ENCODE data around the gene ANKRD52. TPM values are rescaled to one million over a fixed set of nuclear protein-coding genes. Genes with fewer than 3 reads are reported as not detected.
"Not testable (repeated sequence)": the region's sequence is repeated elsewhere in the genome, so short reads cannot be mapped to it uniquely, and the experiment has no call there.

Gene ANKRD52
- total RNA-seq, 2 experiments from 2014 or later, result 23.9 to 30.8 TPM

- no peak overlapping the region for H3K27ac Mint-ChIP-seq
- ChIA-PET CTCF (no interaction called here), POLR2A (interaction anchor here (1.6 kb wide), 1 partner anchor 23 kb away, joined by 5 read pairs; the partner anchor contains the start of gene RNF41)
- Histone ChIP-seq H3K9me3 (ENCODE audit: control insufficient read depth in 1 of 2, insufficient read depth in 1 of 2, low read length in 2 of 2) (no peaks in the 10 kb centered on the region), H3K27ac (ENCODE audit: low read depth in 1 of 2, low read length in 2 of 2) (no peak overlapping the region), H3K27me3 (ENCODE audit: control insufficient read depth in 1 of 2, insufficient read depth in 2 of 2, low read length in 2 of 2) (no peaks in the 10 kb centered on the region), H3K36me3 (ENCODE audit: insufficient read depth, low read length) (no peaks in the 10 kb centered on the region), H3K4me1 (ENCODE audit: insufficient read depth, low read length) (no peaks in the 10 kb centered on the region), H3K4me3 (ENCODE audit: low read length) (no peak overlapping the region)
- no peak for ATAC-seq (ENCODE audit: poor library complexity)
- intact Hi-C loops (cut with DNase I, micrococcal nuclease), result no loop called here
- H3K4me3 Mint-ChIP-seq, result no peak overlapping the region
- peaks cover 10% of the 10 kb centered on the region for H3K4me1 Mint-ChIP-seq (ENCODE audit: low read depth)
- no peaks in the 10 kb centered on the region for H3K36me3 Mint-ChIP-seq (ENCODE audit: low read depth)
- no peak for TF ChIP-seq CTCF (IDR thresholded peaks at IDR 0.05)
- no peaks in the 10 kb centered on the region for H3K27me3 Mint-ChIP-seq
- no peak for DNase-seq
- H3K9me3 Mint-ChIP-seq, result no peaks in the 10 kb centered on the region
Observed at GRCh38 chr12:56198836-56199235, 59.3 kb downstream of the ANKRD52 start.

DNA sequence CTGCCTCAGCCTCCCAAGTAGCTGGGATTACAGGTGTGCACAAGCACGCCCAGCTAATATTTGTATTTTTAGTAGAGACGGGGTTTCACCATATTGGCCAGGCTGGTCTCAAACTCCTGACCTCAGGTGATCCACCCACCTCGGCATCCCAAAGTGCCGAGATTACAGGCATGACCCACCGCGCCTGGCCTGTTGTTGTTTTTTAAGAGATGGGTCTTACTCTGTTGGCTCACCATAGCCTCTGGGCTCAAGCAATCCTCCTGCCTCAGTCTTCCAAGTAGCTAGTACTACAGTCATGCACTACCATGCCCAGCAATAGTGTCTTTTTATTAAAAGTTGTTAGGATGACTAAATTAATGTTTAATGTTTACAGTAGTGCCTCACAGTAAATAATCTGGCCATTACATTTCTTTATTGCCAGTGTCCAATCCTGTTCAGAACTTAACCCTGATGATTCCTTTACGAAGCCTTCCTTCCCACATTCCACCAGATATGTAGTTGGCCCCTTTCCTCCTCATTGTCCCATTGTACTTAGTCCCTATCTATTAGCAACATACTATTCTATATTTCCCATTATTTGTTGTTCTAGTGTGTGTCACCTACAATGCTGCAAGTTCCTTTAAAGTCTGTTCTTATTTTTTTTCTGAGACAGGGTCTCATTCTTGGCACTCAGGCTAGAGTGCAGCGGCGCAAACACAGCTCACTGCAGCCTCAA, 60.1 kb downstream of the ANKRD52 start:
- Histone ChIP-seq H3K36me3 (ENCODE audit: insufficient read depth, low read length) (no peaks in the 10 kb centered on the region), H3K4me3 (ENCODE audit: low read length) (no peak overlapping the region), H3K27ac (ENCODE audit: low read depth in 1 of 2, low read length in 2 of 2) (no peak overlapping the region), H3K4me1 (ENCODE audit: insufficient read depth, low read length) (no peaks in the 10 kb centered on the region), H3K27me3 (ENCODE audit: control insufficient read depth in 1 of 2, insufficient read depth in 2 of 2, low read length in 2 of 2) (no peaks in the 10 kb centered on the region), H3K9me3 (ENCODE audit: control insufficient read depth in 1 of 2, insufficient read depth in 1 of 2, low read length in 2 of 2) (no peaks in the 10 kb centered on the region)
- no peak for ATAC-seq (ENCODE audit: poor library complexity)
- H3K4me3 Mint-ChIP-seq, result no peak overlapping the region
- CTCF ChIA-PET, result interaction anchor here (2.7 kb wide), 1 partner anchor 8 kb away, joined by 6 read pairs; no protein-coding TSS in a partner anchor
- DNase-seq, result no peak
- intact Hi-C loops (cut with DNase I, micrococcal nuclease), result no loop called here
- TF ChIP-seq CTCF (IDR thresholded peaks at IDR 0.05), result no peak
- H3K4me1 Mint-ChIP-seq (ENCODE audit: low read depth), result peaks cover 14% of the 10 kb centered on the region
- POLR2A ChIA-PET, result interaction anchor here (1.6 kb wide), 1 partner anchor 24 kb away, joined by 5 read pairs; the partner anchor contains the start of gene RNF41
- H3K36me3 Mint-ChIP-seq (ENCODE audit: low read depth), result no peaks in the 10 kb centered on the region
- no peaks in the 10 kb centered on the region for H3K27me3 Mint-ChIP-seq
- H3K9me3 Mint-ChIP-seq, result no peaks in the 10 kb centered on the region
- H3K27ac Mint-ChIP-seq, result no peak overlapping the region

DNA sequence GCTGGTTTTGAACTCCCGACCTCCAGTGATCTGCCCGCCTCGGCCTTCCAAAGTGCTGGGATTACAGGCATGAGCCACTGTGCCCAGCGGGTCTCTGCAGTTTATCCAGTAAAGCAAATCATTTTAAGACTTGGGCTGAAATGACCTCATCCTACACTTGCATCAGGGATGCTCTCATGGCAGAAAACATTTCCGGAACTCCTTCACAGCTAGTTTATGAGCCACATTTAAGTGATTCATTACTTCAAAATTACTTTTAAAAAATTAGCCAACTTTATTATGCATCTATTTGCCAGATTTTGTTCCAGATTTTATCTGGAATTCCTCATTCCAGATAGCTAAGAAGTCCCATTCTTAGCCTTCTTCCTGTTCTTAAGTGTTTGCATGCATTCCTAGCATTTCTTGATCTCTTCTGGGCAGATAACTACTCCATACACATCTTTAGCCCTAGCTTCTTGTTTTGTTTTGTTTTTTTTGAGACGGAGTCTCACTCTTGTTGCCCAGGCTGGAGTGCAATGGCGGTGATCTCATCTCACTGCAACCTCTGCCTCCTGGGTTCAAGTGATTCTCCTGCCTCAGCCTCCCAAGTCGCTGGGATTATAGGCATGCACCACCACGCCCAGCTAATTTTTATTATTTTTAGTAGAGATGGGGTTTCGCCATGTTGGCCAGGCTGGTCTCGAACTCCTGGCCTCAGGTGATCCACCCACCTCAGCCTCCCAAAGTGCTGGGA, 61.2 kb downstream of the ANKRD52 start:
- ChIA-PET CTCF (interaction anchor here (2.7 kb wide), 1 partner anchor 9 kb away, joined by 6 read pairs; no protein-coding TSS in a partner anchor), POLR2A (interaction anchor here (0.6 to 1.2 kb wide), 3 partner anchors 9 to 25 kb away, joined by 3 to 5 read pairs (median 3); partner anchors contain the start of gene RNF41)
- not testable (repeated sequence) for ATAC-seq (ENCODE audit: poor library complexity)

More for the DNA sequence above, 61.2 kb downstream of the ANKRD52 start:
- intact Hi-C loops (cut with DNase I, micrococcal nuclease); DNase-seq; H3K4me3 Mint-ChIP-seq; H3K4me1 ChIP-seq (ENCODE audit: insufficient read depth, low read length); H3K36me3 ChIP-seq (ENCODE audit: insufficient read depth, low read length); H3K9me3 ChIP-seq (ENCODE audit: control insufficient read depth in 1 of 2, insufficient read depth in 1 of 2, low read length in 2 of 2); H3K27me3 ChIP-seq (ENCODE audit: control insufficient read depth in 1 of 2, insufficient read depth in 2 of 2, low read length in 2 of 2); H3K36me3 Mint-ChIP-seq (ENCODE audit: low read depth); H3K27me3 Mint-ChIP-seq; H3K27ac Mint-ChIP-seq; H3K27ac ChIP-seq (ENCODE audit: low read depth in 1 of 2, low read length in 2 of 2); H3K4me3 ChIP-seq (ENCODE audit: low read length); H3K9me3 Mint-ChIP-seq: not testable (repeated sequence)
- H3K4me1 Mint-ChIP-seq (ENCODE audit: low read depth), result peaks cover 15% of the 10 kb centered on the region
